ENCODE data around the gene FOXD2. TPM values are rescaled to one million over a fixed set of nuclear protein-coding genes. Genes with fewer than 3 reads are reported as not detected.

FOXD2 gene
- total and polyA plus RNA-seq, 2 donors (not counting 1 experiment from before 2014, with no cell fraction given): 0.24 to 0.37 TPM

DNA sequence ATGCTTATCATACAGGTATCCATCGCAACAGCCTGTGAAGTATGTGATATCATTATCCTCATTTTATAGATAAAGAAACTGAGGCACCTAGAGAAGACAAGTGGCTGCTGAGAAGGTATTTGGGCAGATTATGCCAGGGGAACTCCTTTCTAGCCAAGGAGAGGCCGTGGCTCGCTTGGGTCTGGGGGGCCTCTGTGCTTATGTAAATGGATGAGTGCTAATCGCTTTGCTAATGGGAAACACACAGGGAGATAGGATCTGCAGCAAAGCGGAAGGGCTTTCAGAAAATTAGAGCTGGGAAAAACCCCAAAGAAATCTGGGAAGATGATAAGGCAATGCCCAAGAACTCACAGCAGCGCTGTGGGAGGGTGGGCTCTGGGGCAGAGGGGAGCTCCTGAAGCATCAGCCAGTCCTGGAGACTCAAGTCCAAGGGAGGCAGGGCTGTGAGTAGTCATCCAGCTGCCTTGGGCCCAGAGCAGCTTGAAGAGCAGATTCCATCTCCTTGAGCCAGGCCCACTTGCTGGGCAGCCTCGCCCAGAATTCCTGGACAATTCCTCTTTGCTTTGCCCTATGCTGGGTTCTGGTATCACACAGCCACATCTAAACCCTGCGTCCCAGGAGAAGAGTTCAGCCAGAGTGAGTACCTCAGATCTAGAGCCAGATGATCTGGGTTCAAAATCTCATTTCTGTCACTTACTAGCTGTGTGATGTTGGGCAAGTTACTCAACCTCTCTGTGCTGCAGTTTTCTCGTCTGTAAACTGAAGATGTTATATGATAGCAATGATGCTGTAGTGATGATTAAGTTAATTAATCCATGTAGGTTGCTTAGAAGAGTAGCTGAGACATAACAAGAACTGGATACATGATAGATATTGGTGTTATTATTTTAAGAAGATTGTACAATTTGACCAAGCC, 36.7 kb downstream of the FOXD2 start:
- no peak overlapping the region for H3K4me3 Mint-ChIP-seq
- H3K9me3 ChIP-seq (ENCODE audit: control extremely low read depth in 1 of 3, control insufficient read depth in 2 of 3, insufficient read depth in 1 of 3, low read length in 2 of 3): peaks cover 0 to 5% (median 0%) of the 10 kb centered on the region in 3 donors
- no peaks in the 10 kb centered on the region for H3K9me3 Mint-ChIP-seq (ENCODE audit: insufficient read depth)
- H3K4me1 ChIP-seq (ENCODE audit: control insufficient read depth in 2 of 2, insufficient read depth in 2 of 2, low read length in 2 of 2): no peaks in the 10 kb centered on the region
- H3K27me3 Mint-ChIP-seq: peaks cover 23% of the 10 kb centered on the region
- no peaks in the 10 kb centered on the region for H3K36me3 ChIP-seq (replicated peaks in 1 of 2; ENCODE audit: control extremely low read depth in 1 of 2, control insufficient read depth in 1 of 2, extremely low read depth in 1 of 2, insufficient read depth in 2 of 2, low read length in 1 of 2)
- 68% methylated on average over 7 of the region's 9 CpGs for WGBS (ENCODE audit: insufficient coverage)
- DNase-seq: no peak
- H3K27ac Mint-ChIP-seq: no peak overlapping the region
- no peak for ATAC-seq (ENCODE audit: low read depth)
- H3K79me2 ChIP-seq (ENCODE audit: control insufficient read depth, insufficient read depth, low read length): no peaks in the 10 kb centered on the region
- H3K4me1 Mint-ChIP-seq: no peaks in the 10 kb centered on the region
- no peaks in the 10 kb centered on the region for H4K20me1 ChIP-seq (ENCODE audit: control insufficient read depth, insufficient read depth, low read length, poor library complexity, severe bottlenecking)
- no peak overlapping the region for H2AFZ ChIP-seq (ENCODE audit: insufficient read depth, low read depth, low read length, poor library complexity, severe bottlenecking)
- peaks cover 0 to 3% (median 1%) of the 10 kb centered on the region in 4 experiments for H3K27me3 ChIP-seq (replicated peaks in 1 of 4; ENCODE audit: control extremely low read depth in 1 of 4, control insufficient read depth in 3 of 4, insufficient read depth in 4 of 4, low read length in 3 of 4)
- no peak overlapping the region for H3K4me2 ChIP-seq (replicated peaks; ENCODE audit: low read depth, low read length, poor library complexity, severe bottlenecking)
- H3K9ac ChIP-seq (ENCODE audit: low read length): no peak overlapping the region
- POLR2A ChIA-PET: no interaction called here
- intact Hi-C loops (cut with micrococcal nuclease): no loop called here
- no peak overlapping the region for H3K27ac ChIP-seq (ENCODE audit: low read length in 2 of 2)
- no peak for TF ChIP-seq EZH2 (IDR thresholded peaks at IDR 0.05; ENCODE audit: borderline replicate concordance, insufficient read depth, low read depth, low read length, poor library complexity, severe bottlenecking)
- TF ChIP-seq, protein P1, sequence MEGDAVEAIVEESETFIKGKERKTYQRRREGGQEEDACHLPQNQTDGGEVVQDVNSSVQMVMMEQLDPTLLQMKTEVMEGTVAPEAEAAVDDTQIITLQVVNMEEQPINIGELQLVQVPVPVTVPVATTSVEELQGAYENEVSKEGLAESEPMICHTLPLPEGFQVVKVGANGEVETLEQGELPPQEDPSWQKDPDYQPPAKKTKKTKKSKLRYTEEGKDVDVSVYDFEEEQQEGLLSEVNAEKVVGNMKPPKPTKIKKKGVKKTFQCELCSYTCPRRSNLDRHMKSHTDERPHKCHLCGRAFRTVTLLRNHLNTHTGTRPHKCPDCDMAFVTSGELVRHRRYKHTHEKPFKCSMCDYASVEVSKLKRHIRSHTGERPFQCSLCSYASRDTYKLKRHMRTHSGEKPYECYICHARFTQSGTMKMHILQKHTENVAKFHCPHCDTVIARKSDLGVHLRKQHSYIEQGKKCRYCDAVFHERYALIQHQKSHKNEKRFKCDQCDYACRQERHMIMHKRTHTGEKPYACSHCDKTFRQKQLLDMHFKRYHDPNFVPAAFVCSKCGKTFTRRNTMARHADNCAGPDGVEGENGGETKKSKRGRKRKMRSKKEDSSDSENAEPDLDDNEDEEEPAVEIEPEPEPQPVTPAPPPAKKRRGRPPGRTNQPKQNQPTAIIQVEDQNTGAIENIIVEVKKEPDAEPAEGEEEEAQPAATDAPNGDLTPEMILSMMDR (IDR thresholded peaks at IDR 0.05): no peak
- CTCF ChIA-PET: no interaction called here
- no peak overlapping the region for H3K4me3 ChIP-seq (ENCODE audit: control extremely low read depth in 1 of 5, extremely low read depth in 1 of 5, insufficient read depth in 1 of 5, low read depth in 2 of 5, low read length in 4 of 5)

DNA sequence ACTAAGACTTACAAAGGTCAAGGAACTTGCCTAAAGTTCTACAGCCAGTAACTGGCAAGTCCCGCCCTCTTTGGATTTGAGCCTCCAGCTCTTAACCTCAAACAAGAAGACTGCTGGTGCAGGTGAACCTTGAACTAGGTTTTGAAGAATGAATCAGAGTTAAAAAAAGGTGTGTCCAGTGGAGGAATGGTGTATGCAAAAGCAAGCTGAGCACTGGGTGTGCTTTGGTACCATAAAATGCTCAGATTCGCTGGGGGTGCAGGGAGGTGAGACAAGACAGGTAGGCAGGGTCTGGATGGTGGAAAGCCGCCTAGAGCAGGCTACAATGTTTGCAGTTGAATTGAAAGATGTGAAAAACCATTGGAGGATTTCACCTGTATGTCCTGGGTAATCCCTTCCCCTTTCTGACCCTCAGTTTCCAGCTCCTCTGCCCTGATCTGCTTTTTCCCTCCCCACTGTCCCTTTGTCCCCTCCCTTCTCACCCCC, 39.8 kb downstream of the FOXD2 start:
- no peaks in the 10 kb centered on the region for H3K36me3 ChIP-seq (replicated peaks in 1 of 2; ENCODE audit: control extremely low read depth in 1 of 2, control insufficient read depth in 1 of 2, extremely low read depth in 1 of 2, insufficient read depth in 2 of 2, low read length in 1 of 2)
- no peak overlapping the region for H3K4me3 ChIP-seq (ENCODE audit: control extremely low read depth in 1 of 5, extremely low read depth in 1 of 5, insufficient read depth in 1 of 5, low read depth in 2 of 5, low read length in 4 of 5)
- no peaks in the 10 kb centered on the region for H3K9me3 ChIP-seq (ENCODE audit: control extremely low read depth in 1 of 3, control insufficient read depth in 2 of 3, insufficient read depth in 1 of 3, low read length in 2 of 3)
- CTCF ChIA-PET: no interaction called here
- intact Hi-C loops (cut with micrococcal nuclease): no loop called here
- no peak for DNase-seq
- WGBS (ENCODE audit: insufficient coverage): 100% methylated on average over 1 of the region's 3 CpGs
- H3K4me2 ChIP-seq (replicated peaks; ENCODE audit: low read depth, low read length, poor library complexity, severe bottlenecking): no peak overlapping the region
- H3K4me1 ChIP-seq (ENCODE audit: control insufficient read depth in 2 of 2, insufficient read depth in 2 of 2, low read length in 2 of 2): no peaks in the 10 kb centered on the region
- no peak overlapping the region for H2AFZ ChIP-seq (ENCODE audit: insufficient read depth, low read depth, low read length, poor library complexity, severe bottlenecking)
- no peak for TF ChIP-seq EZH2 (IDR thresholded peaks at IDR 0.05; ENCODE audit: borderline replicate concordance, insufficient read depth, low read depth, low read length, poor library complexity, severe bottlenecking)
- TF ChIP-seq, protein P1 (IDR thresholded peaks at IDR 0.05): no peak
- POLR2A ChIA-PET: no interaction called here
- no peak overlapping the region for H3K9ac ChIP-seq (ENCODE audit: low read length)
- H3K27ac Mint-ChIP-seq: no peak overlapping the region
- no peak overlapping the region for H3K4me3 Mint-ChIP-seq
- peaks cover 22% of the 10 kb centered on the region for H3K27me3 Mint-ChIP-seq
- H4K20me1 ChIP-seq (ENCODE audit: control insufficient read depth, insufficient read depth, low read length, poor library complexity, severe bottlenecking): no peaks in the 10 kb centered on the region
- ATAC-seq (ENCODE audit: low read depth): no peak
- H3K4me1 Mint-ChIP-seq: no peaks in the 10 kb centered on the region
- no peaks in the 10 kb centered on the region for H3K9me3 Mint-ChIP-seq (ENCODE audit: insufficient read depth)
- H3K27me3 ChIP-seq (replicated peaks in 1 of 4; ENCODE audit: control extremely low read depth in 1 of 4, control insufficient read depth in 3 of 4, insufficient read depth in 4 of 4, low read length in 3 of 4): peaks cover 0 to 4% (median 0%) of the 10 kb centered on the region in 4 experiments
- H3K79me2 ChIP-seq (ENCODE audit: control insufficient read depth, insufficient read depth, low read length): no peaks in the 10 kb centered on the region
- H3K27ac ChIP-seq (ENCODE audit: low read length in 2 of 2): no peak overlapping the region
